MM.1S (cell line): ENCODE measurements around the gene SLC38A1.

Experiments
- DNase-seq: peaks from one replicate; pipeline ENCODE4 v3.0.0-alpha.2; 2015
- H2AFZ ChIP-seq: fragments of 300-600 bp; sonication (generic); 2 replicates; pipeline ENCODE4 v1.6.0; 2016; ENCODE audit warnings: antibody characterized with exemption, low read length
- H3F3A ChIP-seq: fragments of 300-600 bp; sonication (generic); 2 replicates; pipeline ENCODE4 v1.6.1; 2016; ENCODE audit warnings: mild to moderate bottlenecking, antibody characterized with exemption, low read length, moderate library complexity, mixed read lengths; ENCODE audit not compliant: insufficient read depth
- H3K27ac ChIP-seq: fragments of 300-600 bp; sonication (generic); 2 replicates; pipeline ENCODE4 v1.5.1; 2016; ENCODE audit warnings: mild to moderate bottlenecking, low read length
- H3K27me3 ChIP-seq: fragments of 300-600 bp; sonication (generic); replicated peaks from 2 replicates; pipeline ENCODE4 v1.6.0; 2016; ENCODE audit warnings: low read length; ENCODE audit not compliant: insufficient read depth
- H3K36me3 ChIP-seq: fragments of 300-600 bp; sonication (generic); replicated peaks from 2 replicates; pipeline ENCODE4 v1.6.1; 2016; ENCODE audit warnings: mild to moderate bottlenecking, low read length, mixed read lengths; ENCODE audit not compliant: insufficient read depth
- H3K4me1 ChIP-seq: fragments of 300-600 bp; sonication (generic); 2 replicates; pipeline ENCODE4 v1.6.1; 2016; ENCODE audit warnings: low read length, mixed read lengths
- H3K4me2 ChIP-seq: fragments of 300-600 bp; sonication (generic); 2 replicates; pipeline ENCODE4 v1.6.0; 2016; ENCODE audit warnings: low read depth, low read length
- H3K4me3 ChIP-seq: fragments of 300-600 bp; sonication (generic); 2 replicates; pipeline ENCODE4 v1.5.1; 2016; ENCODE audit warnings: low read length, mixed read lengths
- H3K79me2 ChIP-seq: fragments of 300-600 bp; sonication (generic); 2 replicates; pipeline ENCODE4 v1.6.1; 2016; ENCODE audit warnings: mixed run types, low read length, mixed read lengths
- H3K9ac ChIP-seq: fragments of 300-600 bp; sonication (generic); 2 replicates; pipeline ENCODE4 v1.6.1; 2016; ENCODE audit warnings: low read length, mixed read lengths
- H3K9me2 ChIP-seq: fragments of 300-600 bp; sonication (generic); replicated peaks from 2 replicates; pipeline ENCODE4 v1.6.1; 2016; ENCODE audit warnings: mild to moderate bottlenecking, low read length, mixed read lengths; ENCODE audit not compliant: insufficient read depth
- H3K9me3 ChIP-seq: fragments of 300-600 bp; sonication (generic); replicated peaks from 2 replicates; pipeline ENCODE4 v1.6.1; 2016; ENCODE audit warnings: mild to moderate bottlenecking, low read length, mixed read lengths; ENCODE audit not compliant: insufficient read depth
- H4K20me1 ChIP-seq: fragments of 300-600 bp; sonication (generic); 2 replicates; pipeline ENCODE4 v1.6.1; 2016; ENCODE audit warnings: mild to moderate bottlenecking, low read length, moderate library complexity, mixed read lengths; ENCODE audit not compliant: insufficient read depth
- EZH2 ChIP-seq: fragments of 300-600 bp; sonication (generic); optimal IDR thresholded peaks from 2 replicates; pipeline ENCODE3; 2017; ENCODE audit warnings: low read depth, mild to moderate bottlenecking, antibody characterized with exemption, low read length, mixed read lengths
- EZH2phosphoT487 ChIP-seq: fragments of 300-600 bp; sonication (generic); IDR thresholded peaks from 2 replicates; pipeline ENCODE4 v1.6.1; 2018; ENCODE audit warnings: antibody characterized with exemption, low read length
- TF ChIP-seq, protein P1 (sequence below): fragments of 300-600 bp; sonication (generic); IDR thresholded peaks from 2 replicates; pipeline ENCODE4 v1.5.1; 2016; ENCODE audit warnings: antibody characterized with exemption, low read length, mixed read lengths

SLC38A1 gene

DNA sequence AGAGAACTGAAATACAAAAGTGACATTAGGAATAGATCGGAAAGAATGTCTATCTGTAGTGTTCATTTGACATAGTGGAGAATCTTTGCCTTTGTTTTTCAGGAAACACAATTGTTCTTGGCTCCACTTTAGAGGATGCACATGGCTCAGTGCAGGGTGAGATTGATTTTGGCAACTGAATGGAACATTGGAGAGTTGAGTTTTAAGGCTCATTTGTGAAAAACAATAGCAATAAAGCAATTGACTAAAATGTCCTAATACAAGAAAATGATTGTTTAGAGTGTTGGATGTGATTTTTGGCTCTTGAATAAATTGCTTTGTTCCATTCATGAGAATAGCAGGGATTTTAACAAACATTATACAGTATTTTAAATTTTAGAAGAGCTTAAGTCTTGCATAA, 116.4 kb downstream of the SLC38A1 start:
- Histone ChIP-seq H3K9me2 (no peaks in the 10 kb centered on the region), H3K9me3 (no peaks in the 10 kb centered on the region), H3K27me3 (no peaks in the 10 kb centered on the region), H3F3A (no peaks in the 10 kb centered on the region), H3K79me2 (no peaks in the 10 kb centered on the region), H2AFZ (no peak overlapping the region), H3K4me3 (no peak overlapping the region), H3K4me1 (peaks cover 4% of the 10 kb centered on the region; the same call in 1 of the 2 replicates), H3K9ac (no peak overlapping the region), H3K27ac (no peak overlapping the region), H4K20me1 (no peaks in the 10 kb centered on the region), H3K4me2 (no peak overlapping the region), H3K36me3 (no peaks in the 10 kb centered on the region)
- TF ChIP-seq, protein P1, sequence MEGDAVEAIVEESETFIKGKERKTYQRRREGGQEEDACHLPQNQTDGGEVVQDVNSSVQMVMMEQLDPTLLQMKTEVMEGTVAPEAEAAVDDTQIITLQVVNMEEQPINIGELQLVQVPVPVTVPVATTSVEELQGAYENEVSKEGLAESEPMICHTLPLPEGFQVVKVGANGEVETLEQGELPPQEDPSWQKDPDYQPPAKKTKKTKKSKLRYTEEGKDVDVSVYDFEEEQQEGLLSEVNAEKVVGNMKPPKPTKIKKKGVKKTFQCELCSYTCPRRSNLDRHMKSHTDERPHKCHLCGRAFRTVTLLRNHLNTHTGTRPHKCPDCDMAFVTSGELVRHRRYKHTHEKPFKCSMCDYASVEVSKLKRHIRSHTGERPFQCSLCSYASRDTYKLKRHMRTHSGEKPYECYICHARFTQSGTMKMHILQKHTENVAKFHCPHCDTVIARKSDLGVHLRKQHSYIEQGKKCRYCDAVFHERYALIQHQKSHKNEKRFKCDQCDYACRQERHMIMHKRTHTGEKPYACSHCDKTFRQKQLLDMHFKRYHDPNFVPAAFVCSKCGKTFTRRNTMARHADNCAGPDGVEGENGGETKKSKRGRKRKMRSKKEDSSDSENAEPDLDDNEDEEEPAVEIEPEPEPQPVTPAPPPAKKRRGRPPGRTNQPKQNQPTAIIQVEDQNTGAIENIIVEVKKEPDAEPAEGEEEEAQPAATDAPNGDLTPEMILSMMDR, result no peak
- no peak for TF ChIP-seq EZH2
- TF ChIP-seq EZH2phosphoT487, result no peak
- no peak for DNase-seq

DNA sequence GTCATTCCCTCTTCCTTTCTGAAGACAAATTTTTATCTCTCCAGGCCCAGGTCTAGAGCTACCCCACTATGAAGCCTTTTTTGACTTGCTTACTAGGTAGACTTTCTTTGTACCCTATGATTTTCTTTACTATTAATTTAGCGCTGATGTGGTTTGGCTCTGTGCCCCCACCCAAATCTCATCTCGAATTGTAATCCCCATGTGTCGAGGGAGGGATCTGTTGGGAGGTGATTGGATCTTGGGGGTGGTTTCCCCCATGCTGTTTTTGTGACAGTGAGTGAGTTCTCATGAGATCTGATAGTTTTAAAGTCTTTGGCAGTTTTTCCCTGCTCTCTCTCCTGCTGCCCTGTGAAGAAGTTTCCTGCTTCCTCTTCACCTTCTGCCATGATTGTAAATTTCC, 118.1 kb downstream of the SLC38A1 start:
- no peak overlapping the region for H3K4me2 ChIP-seq
- no peak overlapping the region for H2AFZ ChIP-seq
- no peak for TF ChIP-seq EZH2phosphoT487
- no peak for TF ChIP-seq EZH2
- TF ChIP-seq, protein P1, result no peak
- no peaks in the 10 kb centered on the region for H3K27me3 ChIP-seq
- H3K9ac ChIP-seq, result no peak overlapping the region
- DNase-seq, result no peak
- no peaks in the 10 kb centered on the region for H3K9me2 ChIP-seq
- H3F3A ChIP-seq, result no peaks in the 10 kb centered on the region
- H3K9me3 ChIP-seq, result no peaks in the 10 kb centered on the region
- H3K4me1 ChIP-seq, result peaks cover 4% of the 10 kb centered on the region; the same call in 1 of the 2 replicates
- no peaks in the 10 kb centered on the region for H4K20me1 ChIP-seq
- no peaks in the 10 kb centered on the region for H3K36me3 ChIP-seq
- no peak overlapping the region for H3K27ac ChIP-seq
- no peaks in the 10 kb centered on the region for H3K79me2 ChIP-seq
- no peak overlapping the region for H3K4me3 ChIP-seq

DNA sequence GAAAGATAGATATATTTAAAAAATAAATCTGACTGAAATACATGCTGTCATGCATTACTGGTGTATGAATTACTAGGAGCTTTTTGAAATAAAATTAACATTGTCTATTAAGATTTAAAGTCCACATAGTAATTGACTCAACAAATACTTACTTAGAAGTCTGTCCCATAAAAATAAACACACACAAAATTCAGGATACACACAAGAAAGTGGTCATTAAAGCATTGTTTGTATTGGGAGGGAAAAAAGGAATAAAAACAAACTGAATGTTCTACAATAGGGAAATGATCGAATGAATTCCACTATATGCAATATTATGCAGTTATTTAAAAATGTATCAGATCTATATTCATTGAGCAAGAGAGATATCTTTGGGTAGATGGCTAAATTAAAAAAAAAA, 118.9 kb downstream of the SLC38A1 start:
- Histone ChIP-seq H3K9me3 (no peaks in the 10 kb centered on the region), H4K20me1 (no peaks in the 10 kb centered on the region), H3F3A (no peaks in the 10 kb centered on the region), H3K9me2 (no peaks in the 10 kb centered on the region), H3K36me3 (no peaks in the 10 kb centered on the region), H3K79me2 (no peaks in the 10 kb centered on the region), H3K27ac (no peak overlapping the region), H3K4me3 (no peak overlapping the region), H3K27me3 (no peaks in the 10 kb centered on the region), H3K4me2 (no peak overlapping the region), H3K4me1 (peaks cover 4% of the 10 kb centered on the region; the same call in 1 of the 2 replicates), H3K9ac (no peak overlapping the region), H2AFZ (no peak overlapping the region)
- DNase-seq, result no peak
- TF ChIP-seq EZH2 (no peak), EZH2phosphoT487 (no peak)
- TF ChIP-seq, protein P1, result no peak
